Mesendoderm (in vitro differentiated cells): ENCODE measurements around the gene TALDO1.

Source experiments
- DNase-seq: peaks from one replicate; pipeline ENCODE4 v3.0.0; 2013
- H2AK5ac ChIP-seq: 2 replicates; pipeline ENCODE4 v1.6.1; 2013; ENCODE audit warnings: low read length, inconsistent platforms
- H2BK120ac ChIP-seq: 2 replicates; pipeline ENCODE4 v1.6.1; 2013; ENCODE audit warnings: low read depth, mild to moderate bottlenecking, low read length, moderate library complexity, mixed read lengths
- H2BK15ac ChIP-seq: replicated peaks from 2 replicates; pipeline ENCODE4 v1.6.1; 2013; ENCODE audit warnings: low read depth, mild to moderate bottlenecking, moderate library complexity
- H2BK5ac ChIP-seq: 2 replicates; pipeline ENCODE4 v1.6.1; 2013; ENCODE audit warnings: low read length, inconsistent platforms
- H3K18ac ChIP-seq: 2 replicates; pipeline ENCODE4 v1.6.1; 2013; ENCODE audit warnings: mild to moderate bottlenecking, low read length, mixed read lengths
- H3K23ac ChIP-seq: one replicate; pipeline ENCODE4 v1.6.1; 2013; ENCODE audit warnings: low read length
- H3K27ac ChIP-seq: 2 replicates; pipeline ENCODE4 v1.5.1; 2013; ENCODE audit warnings: low read depth, mild to moderate bottlenecking, inconsistent platforms, low read length, moderate library complexity
- H3K27me3 ChIP-seq: 2 replicates; pipeline ENCODE4 v1.6.1; 2013; ENCODE audit warnings: low read length, control low read depth, mild to moderate bottlenecking, inconsistent platforms; ENCODE audit not compliant: insufficient read depth, poor library complexity
- H3K36me3 ChIP-seq: 2 replicates; pipeline ENCODE4 v1.6.1; 2013; ENCODE audit warnings: low read length, inconsistent platforms; ENCODE audit not compliant: control insufficient read depth, insufficient read depth
- H3K4ac ChIP-seq: one replicate; pipeline ENCODE4 v1.6.1; 2013; ENCODE audit warnings: low read depth, mild to moderate bottlenecking, low read length, moderate library complexity
- H3K4me1 ChIP-seq: 2 replicates; pipeline ENCODE4 v1.6.1; 2013; ENCODE audit warnings: low read depth, low read length, inconsistent platforms; ENCODE audit not compliant: control insufficient read depth
- H3K4me2 ChIP-seq: 2 replicates; pipeline ENCODE4 v1.6.1; 2013; ENCODE audit warnings: low read length
- H3K4me3 ChIP-seq: 2 replicates; pipeline ENCODE4 v1.5.1; 2013; ENCODE audit warnings: mild to moderate bottlenecking, low read length
- H3K56ac ChIP-seq: one replicate; pipeline ENCODE4 v1.6.1; 2013; ENCODE audit warnings: low read length
- H3K79me1 ChIP-seq: 2 replicates; pipeline ENCODE4 v1.6.1; 2013; ENCODE audit warnings: low read length, inconsistent platforms
- H3K79me2 ChIP-seq: 2 replicates; pipeline ENCODE4 v1.6.1; 2013; ENCODE audit warnings: mild to moderate bottlenecking, low read length; ENCODE audit not compliant: control insufficient read depth, insufficient read depth
- H3K9ac ChIP-seq: 2 replicates; pipeline ENCODE4 v1.6.1; 2013; ENCODE audit warnings: low read length, inconsistent platforms
- H4K5ac ChIP-seq: one replicate; pipeline ENCODE4 v1.6.1; 2013; ENCODE audit warnings: low read length
- H4K8ac ChIP-seq: one replicate; pipeline ENCODE4 v1.6.1; 2013; ENCODE audit warnings: low read depth, mild to moderate bottlenecking, control low read depth, low read length, moderate library complexity
- WGBS: extraction: QIAGEN DNeasy Blood & Tissue Kit; methylation state at CpG from one replicate; pipeline ENCODE4 v1.1.7; 2013; ENCODE audit warnings: low lambda C conversion rate, missing lambda C conversion rate; ENCODE audit not compliant: insufficient coverage; ENCODE audit errors: extremely low coverage; 5-methylcytosine and 5-hydroxymethylcytosine counted together

TALDO1 gene

DNA sequence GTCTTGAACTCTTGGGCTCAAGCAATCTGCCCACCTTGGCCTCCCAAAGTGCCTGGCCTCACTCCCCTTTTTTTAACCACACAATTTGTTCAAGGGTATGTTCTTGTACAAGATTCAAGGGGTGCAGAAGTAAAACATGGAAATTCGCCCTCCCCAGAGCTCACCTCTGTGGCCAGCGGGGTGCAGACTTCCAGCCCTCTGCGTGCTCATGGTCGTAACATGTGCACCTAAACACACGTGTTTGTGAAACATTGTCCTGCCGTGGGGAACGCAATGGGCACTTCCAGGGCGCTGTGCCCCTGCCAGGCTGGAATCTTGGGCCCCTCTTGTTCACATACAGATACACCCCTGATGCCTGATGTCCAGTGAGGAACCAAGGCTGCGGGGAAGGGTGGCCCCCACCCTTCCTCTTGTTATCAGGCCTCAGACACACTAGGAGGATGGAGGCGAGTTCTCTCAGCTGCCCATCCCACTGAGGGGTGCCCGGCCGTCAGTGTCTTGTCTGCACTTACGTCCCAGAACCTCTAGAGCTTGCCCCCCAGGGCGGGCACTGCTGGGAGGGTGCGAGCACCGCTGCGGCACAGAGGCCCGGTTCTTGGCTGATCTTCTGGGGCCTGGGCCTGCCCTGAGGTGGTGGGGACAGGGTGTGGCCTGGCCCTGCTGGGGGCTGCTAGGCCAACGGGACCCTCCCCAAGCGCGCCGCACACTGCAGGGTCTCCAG lies 45.4 kb upstream of the TALDO1 start:
- Histone ChIP-seq H2AK5ac (no peak overlapping the region), H2BK15ac (no peak overlapping the region), H3K9ac (no peak overlapping the region), H4K5ac (no peak overlapping the region), H3K18ac (no peak overlapping the region), H3K56ac (no peak overlapping the region), H3K79me1 (no peaks in the 10 kb centered on the region), H2BK120ac (no peak overlapping the region), H3K4me1 (no peaks in the 10 kb centered on the region), H3K27ac (no peak overlapping the region), H3K23ac (no peak overlapping the region), H2BK5ac (no peak overlapping the region), H3K4ac (no peak overlapping the region), H3K79me2 (no peaks in the 10 kb centered on the region), H3K36me3 (no peaks in the 10 kb centered on the region), H3K4me2 (no peak overlapping the region), H3K27me3 (no peaks in the 10 kb centered on the region), H4K8ac (no peak overlapping the region), H3K4me3 (no peak overlapping the region)
- WGBS = no CpG with 5 or more reads among the region's 22 CpGs
- DNase-seq = no peak

DNA sequence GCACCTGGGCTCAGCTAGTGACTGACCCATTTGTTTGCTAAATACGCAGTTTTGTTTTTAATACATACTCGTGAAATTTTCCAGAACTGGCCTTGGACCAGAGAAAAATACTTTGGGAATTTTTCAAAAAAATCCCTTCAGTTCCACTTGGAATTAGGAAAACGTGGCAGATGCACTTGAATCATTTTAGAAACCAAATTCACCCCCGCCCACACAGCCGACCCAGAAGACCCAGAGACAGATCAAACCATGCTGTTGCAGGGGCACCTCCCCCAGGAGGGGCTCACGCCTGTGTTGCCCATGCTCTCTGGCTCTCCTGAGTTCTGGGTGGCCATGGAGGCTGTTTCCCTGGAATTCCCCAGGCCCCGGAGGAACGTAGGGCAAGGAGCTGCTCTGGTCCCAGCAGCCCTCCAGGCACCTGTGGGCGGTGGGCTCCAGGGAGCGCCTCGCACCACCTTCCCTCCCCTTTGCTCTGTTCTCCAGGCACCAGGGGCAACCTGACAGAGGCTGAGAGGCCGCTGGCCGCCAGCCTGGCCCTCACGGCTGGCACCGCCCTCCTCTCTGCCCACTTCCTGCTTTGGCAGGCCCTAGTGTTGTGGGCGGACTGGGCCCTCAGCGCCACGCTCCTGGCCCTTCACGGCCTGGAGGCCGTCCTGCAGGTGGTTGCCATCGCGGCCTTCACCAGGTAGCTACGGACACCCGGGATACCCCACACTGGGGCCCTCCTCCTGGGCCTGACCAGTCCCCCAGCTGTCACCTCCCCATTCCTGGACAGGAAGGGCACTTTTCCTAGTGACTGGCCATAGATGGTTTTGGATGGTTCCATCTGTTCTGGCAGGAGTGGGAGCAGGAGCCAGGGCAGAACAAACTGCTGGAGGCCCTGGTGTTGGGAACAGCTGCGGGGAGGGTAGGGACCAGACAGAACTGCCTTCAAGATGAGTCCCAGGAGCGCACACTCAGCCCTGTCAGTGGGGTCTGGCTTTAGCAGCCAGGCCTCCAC lies 44.5 kb upstream of the TALDO1 start:
- H3K27ac ChIP-seq = no peak overlapping the region
- H2BK120ac ChIP-seq = no peak overlapping the region

DNA sequence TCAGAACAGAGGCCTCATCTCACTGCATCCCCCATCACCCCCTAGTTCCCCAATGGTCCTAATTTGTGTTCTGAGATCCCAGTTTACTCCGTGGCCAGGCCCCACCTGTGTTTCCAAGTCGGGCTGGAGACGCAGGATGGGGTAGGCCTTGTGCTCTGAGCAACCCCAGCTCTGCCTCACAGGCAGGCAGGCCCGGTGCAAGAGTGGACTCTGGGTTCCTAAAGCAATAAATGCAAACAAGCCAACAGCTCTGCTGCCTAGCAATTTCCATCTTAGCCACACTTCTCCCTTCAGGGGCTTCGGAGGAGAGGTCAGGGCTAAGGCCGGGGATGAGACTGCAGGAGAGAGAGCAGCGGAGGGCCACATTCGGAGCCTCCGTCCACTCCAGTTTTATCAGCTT lies 43.8 kb upstream of the TALDO1 start:
- Histone ChIP-seq H3K9ac (no peak overlapping the region), H3K27ac (no peak overlapping the region), H3K23ac (no peak overlapping the region), H3K79me1 (no peaks in the 10 kb centered on the region), H4K8ac (no peak overlapping the region), H3K18ac (no peak overlapping the region), H3K4me3 (no peak overlapping the region), H2BK5ac (no peak overlapping the region), H3K4me1 (peaks cover 2% of the 10 kb centered on the region), H2BK15ac (no peak overlapping the region), H3K4me2 (no peak overlapping the region), H3K27me3 (no peaks in the 10 kb centered on the region), H3K79me2 (no peaks in the 10 kb centered on the region), H4K5ac (no peak overlapping the region), H3K36me3 (no peaks in the 10 kb centered on the region), H2BK120ac (no peak overlapping the region), H2AK5ac (no peak overlapping the region), H3K4ac (no peak overlapping the region), H3K56ac (no peak overlapping the region)
- no peak for DNase-seq
- WGBS = no CpG with 5 or more reads among the region's 9 CpGs

More for the DNA sequence above, 44.5 kb upstream of the TALDO1 start:
- Histone ChIP-seq H3K56ac (no peak overlapping the region), H3K23ac (no peak overlapping the region), H3K79me2 (no peaks in the 10 kb centered on the region), H3K4me2 (no peak overlapping the region), H3K4me1 (no peaks in the 10 kb centered on the region), H2AK5ac (no peak overlapping the region), H4K5ac (no peak overlapping the region), H3K4ac (no peak overlapping the region), H3K36me3 (no peaks in the 10 kb centered on the region), H3K27me3 (no peaks in the 10 kb centered on the region), H3K9ac (no peak overlapping the region), H4K8ac (no peak overlapping the region), H3K4me3 (no peak overlapping the region), H2BK5ac (no peak overlapping the region), H2BK15ac (no peak overlapping the region), H3K18ac (no peak overlapping the region), H3K79me1 (no peaks in the 10 kb centered on the region)
- no peak for DNase-seq
- WGBS = no CpG with 5 or more reads among the region's 26 CpGs

DNA sequence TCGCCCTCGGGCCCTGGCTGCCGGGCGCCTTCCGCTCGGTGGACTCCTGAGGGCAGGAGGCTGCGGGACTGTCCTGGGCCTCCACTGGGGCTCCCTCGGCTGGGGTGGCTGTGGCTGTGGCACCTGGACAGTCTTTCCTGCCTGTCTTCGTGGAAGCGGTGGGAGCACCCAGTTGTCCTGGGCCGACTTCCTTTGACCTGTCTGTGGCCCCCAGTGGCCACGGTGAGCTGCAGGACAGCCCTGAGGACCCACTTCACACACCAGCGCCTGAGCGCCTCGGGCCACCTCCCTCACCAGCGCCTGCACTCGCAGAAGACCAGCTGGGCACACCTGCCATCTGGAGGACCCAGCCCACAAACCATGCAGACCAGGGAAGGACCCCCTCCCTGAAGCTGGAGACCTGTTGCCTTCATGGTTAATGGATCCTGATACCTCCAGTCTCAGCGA lies 43.0 kb upstream of the TALDO1 start:
- Histone ChIP-seq H3K4ac (no peak overlapping the region), H3K56ac (no peak overlapping the region), H3K79me1 (no peaks in the 10 kb centered on the region), H4K5ac (no peak overlapping the region), H3K79me2 (no peaks in the 10 kb centered on the region), H3K4me3 (no peak overlapping the region), H3K4me2 (no peak overlapping the region), H3K18ac (no peak overlapping the region), H2AK5ac (no peak overlapping the region), H3K4me1 (peaks cover 2% of the 10 kb centered on the region), H2BK5ac (no peak overlapping the region), H4K8ac (no peak overlapping the region), H2BK15ac (no peak overlapping the region), H2BK120ac (no peak overlapping the region), H3K27ac (no peak overlapping the region), H3K36me3 (no peaks in the 10 kb centered on the region), H3K9ac (no peak overlapping the region), H3K23ac (no peak overlapping the region), H3K27me3 (no peaks in the 10 kb centered on the region)
- no peak for DNase-seq
- no CpG with 5 or more reads among the region's 18 CpGs for whole genome bisulfite sequencing

DNA sequence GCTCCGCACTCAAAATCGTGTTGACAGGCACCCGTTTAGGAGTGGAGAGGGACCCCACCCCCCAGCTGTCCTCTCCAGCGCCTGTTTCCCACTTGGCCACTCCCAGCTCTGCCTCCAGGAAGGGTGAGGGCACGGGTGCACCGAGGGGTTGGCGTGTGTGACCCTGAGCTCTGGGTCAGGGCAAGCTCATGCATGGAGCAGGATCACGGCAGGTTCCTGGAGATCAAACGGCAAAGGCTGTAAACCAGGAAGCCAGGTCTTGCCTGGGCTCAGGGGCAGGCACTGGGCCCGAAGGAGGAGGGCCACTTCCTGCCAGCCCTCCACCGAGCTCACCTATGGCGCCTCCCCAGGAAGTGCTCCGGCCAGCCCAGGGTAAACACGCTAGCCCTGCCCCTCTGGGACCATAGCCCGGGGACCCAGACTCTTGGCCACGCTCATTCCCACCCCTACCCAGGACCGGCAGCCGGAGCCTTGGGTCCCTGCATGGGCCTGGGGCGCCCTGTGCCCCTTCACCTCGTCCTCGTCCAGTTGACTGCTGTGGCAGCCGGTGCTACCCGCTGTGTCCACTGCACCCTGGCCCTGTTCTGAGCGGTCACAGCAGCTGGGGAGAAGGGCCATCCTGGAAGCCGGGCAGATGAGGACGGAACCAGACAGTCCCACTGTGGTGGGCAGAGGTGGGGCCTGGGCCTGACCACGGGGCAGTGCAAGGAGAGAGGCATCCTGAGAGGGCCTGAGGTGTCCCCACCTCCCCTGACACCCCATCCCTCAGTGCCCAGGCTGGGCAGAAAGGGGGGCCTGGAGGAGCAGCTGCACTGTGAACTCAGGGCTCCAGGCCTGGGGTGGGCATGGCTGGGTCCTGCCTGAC lies 42.3 kb upstream of the TALDO1 start:
- peaks cover 2% of the 10 kb centered on the region for H3K4me1 ChIP-seq
- H2BK120ac ChIP-seq = no peak overlapping the region
- H2BK15ac ChIP-seq = no peak overlapping the region
- H2BK5ac ChIP-seq = no peak overlapping the region
- H3K4me3 ChIP-seq = no peak overlapping the region
- peak overlapping the region; percentile 56 for H3K9ac ChIP-seq
- no peak overlapping the region for H4K8ac ChIP-seq
- peak overlapping the region; percentile 74 for H3K56ac ChIP-seq
- H3K18ac ChIP-seq = no peak overlapping the region
- H3K4me2 ChIP-seq = no peak overlapping the region
- H3K79me2 ChIP-seq = no peaks in the 10 kb centered on the region
- H3K23ac ChIP-seq = no peak overlapping the region
- no peaks in the 10 kb centered on the region for H3K79me1 ChIP-seq
- H2AK5ac ChIP-seq = no peak overlapping the region
- no peak overlapping the region for H3K27ac ChIP-seq
- H3K36me3 ChIP-seq = no peaks in the 10 kb centered on the region
- no peak overlapping the region for H4K5ac ChIP-seq
- WGBS = no CpG with 5 or more reads among the region's 27 CpGs
- no peak overlapping the region for H3K4ac ChIP-seq
- no peaks in the 10 kb centered on the region for H3K27me3 ChIP-seq
- DNase-seq = no peak
